Neuronal stem cell (in vitro differentiated cells): ENCODE results near the gene DDX27.

Experiments used
- DNase-seq: peaks from one replicate; pipeline ENCODE4 v3.0.0-alpha.2; 2013; ENCODE audit warnings: low spot score
- H2AFZ ChIP-seq: one replicate; pipeline ENCODE4 v1.6.1; 2013; ENCODE audit warnings: mild to moderate bottlenecking, low read length, inconsistent platforms
- H2AK5ac ChIP-seq: 2 replicates; pipeline ENCODE4 v1.6.1; 2013; ENCODE audit warnings: low read depth, mild to moderate bottlenecking, inconsistent platforms, low read length, moderate library complexity, mixed read lengths
- H2BK120ac ChIP-seq: 2 replicates; pipeline ENCODE4 v1.6.1; 2013; ENCODE audit warnings: low read depth, mild to moderate bottlenecking, inconsistent platforms, low read length, moderate library complexity, mixed read lengths
- H2BK12ac ChIP-seq: one replicate; pipeline ENCODE4 v1.6.1; 2013; ENCODE audit warnings: low read length, inconsistent platforms
- H2BK15ac ChIP-seq: 2 replicates; pipeline ENCODE4 v1.6.1; 2013; ENCODE audit warnings: mild to moderate bottlenecking, low read length, inconsistent platforms, mixed read lengths
- H2BK5ac ChIP-seq: one replicate; pipeline ENCODE4 v1.6.1; 2013; ENCODE audit warnings: inconsistent platforms, mild to moderate bottlenecking, low read length, moderate library complexity
- H3K14ac ChIP-seq: one replicate; pipeline ENCODE4 v1.6.1; 2013; ENCODE audit warnings: low read length, inconsistent platforms
- H3K18ac ChIP-seq: 2 replicates; pipeline ENCODE4 v1.6.1; 2013; ENCODE audit warnings: low read length, inconsistent platforms
- H3K23ac ChIP-seq: 2 replicates; pipeline ENCODE4 v1.6.1; 2013; ENCODE audit warnings: low read depth, mild to moderate bottlenecking, mixed read lengths, low read length, inconsistent platforms; ENCODE audit not compliant: poor library complexity
- H3K27ac ChIP-seq: replicated peaks from 3 replicates; pipeline ENCODE4 v1.5.1; 2013; ENCODE audit warnings: low read length, inconsistent platforms
- H3K27me3 ChIP-seq, 3 experiments: 2 replicates each; pipeline ENCODE4 v1.6.1; 2013; ENCODE audit warnings: low read length in 3 of 3, mild to moderate bottlenecking in 2 of 3, inconsistent platforms in 1 of 3, low read depth in 1 of 3, mixed read lengths in 1 of 3, moderate library complexity in 1 of 3; ENCODE audit not compliant: control insufficient read depth in 3 of 3, insufficient read depth in 3 of 3
- H3K36me3 ChIP-seq, 2 donors: replicated peaks in 1 of 2; 2 replicates each; pipeline ENCODE4 v1.6.1; 2013; ENCODE audit warnings: low read length in 2 of 2; ENCODE audit not compliant: control insufficient read depth in 2 of 2, insufficient read depth in 2 of 2
- H3K4ac ChIP-seq: 2 replicates; pipeline ENCODE4 v1.6.1; 2013; ENCODE audit warnings: inconsistent platforms, mild to moderate bottlenecking, low read length, moderate library complexity
- H3K4me1 ChIP-seq, 2 donors: 1 replicate in 1 of 2; 2 replicates in 1 of 2; pipeline ENCODE4 v1.6.1; 2013; ENCODE audit warnings: low read length in 2 of 2, low read depth in 1 of 2; ENCODE audit not compliant: control insufficient read depth in 2 of 2, insufficient read depth in 1 of 2
- H3K4me2 ChIP-seq: one replicate; pipeline ENCODE4 v1.6.1; 2013; ENCODE audit warnings: mild to moderate bottlenecking, low read length, inconsistent platforms; ENCODE audit not compliant: insufficient read depth, poor library complexity, severe bottlenecking
- H3K4me3 ChIP-seq, 2 donors: 2 replicates each; pipeline ENCODE4 v1.5.1; 2013; ENCODE audit warnings: low read length in 2 of 2, mild to moderate bottlenecking in 2 of 2, inconsistent platforms in 1 of 2, moderate library complexity in 1 of 2
- H3K79me1 ChIP-seq: one replicate; pipeline ENCODE4 v1.6.1; 2013; ENCODE audit warnings: low read depth, mild to moderate bottlenecking, inconsistent platforms, low read length, moderate library complexity
- H3K9ac ChIP-seq: one replicate; pipeline ENCODE4 v1.6.1; 2013; ENCODE audit warnings: mild to moderate bottlenecking, low read depth, low read length, inconsistent platforms; ENCODE audit not compliant: poor library complexity
- H3K9me3 ChIP-seq, 2 donors: replicated peaks in 1 of 2; 2 replicates each; pipeline versions ENCODE3 to v1.6.1; 2013; ENCODE audit warnings: low read length in 2 of 2, mild to moderate bottlenecking in 2 of 2, inconsistent platforms in 1 of 2, low read depth in 1 of 2, mixed read lengths in 1 of 2, moderate library complexity in 1 of 2; ENCODE audit not compliant: control insufficient read depth in 2 of 2, insufficient read depth in 1 of 2
- H4K8ac ChIP-seq: one replicate; pipeline ENCODE4 v1.6.1; 2013; ENCODE audit warnings: low read depth, mild to moderate bottlenecking, inconsistent platforms, low read length, moderate library complexity
- H4K91ac ChIP-seq: one replicate; pipeline ENCODE4 v1.6.1; 2013; ENCODE audit warnings: low read length, low read depth, mild to moderate bottlenecking, inconsistent platforms; ENCODE audit not compliant: poor library complexity
- WGBS, 2 donors: extraction: QIAGEN DNeasy Blood & Tissue Kit; methylation state at CpG; one replicate each; pipeline ENCODE4 v1.1.7; 2013; ENCODE audit warnings: missing lambda C conversion rate in 2 of 2, mixed read lengths in 1 of 2; ENCODE audit not compliant: insufficient read length in 2 of 2, insufficient replicate concordance in 1 of 2; ENCODE audit errors: extremely low coverage in 2 of 2; 5-methylcytosine and 5-hydroxymethylcytosine counted together

The DDX27 gene

GRCh38 chr20:49283703-49284625 is 64.7 kb downstream of the DDX27 start:
- H2BK120ac ChIP-seq = no peak overlapping the region
- H4K8ac ChIP-seq = no peak overlapping the region
- H3K27me3 ChIP-seq = no peaks in the 10 kb centered on the region
- no peak for DNase-seq
- H3K9me3 ChIP-seq = peaks cover 66 to 95% of the 10 kb centered on the region in 2 donors
- no peak overlapping the region for H2BK15ac ChIP-seq
- H3K4ac ChIP-seq = no peak overlapping the region
- no peak overlapping the region for H3K14ac ChIP-seq
- no peak overlapping the region for H3K4me2 ChIP-seq
- peaks cover 0 to 7% of the 10 kb centered on the region in 2 donors for H3K4me1 ChIP-seq
- H3K27ac ChIP-seq = no peak overlapping the region
- H3K18ac ChIP-seq = no peak overlapping the region
- no peak overlapping the region for H2AFZ ChIP-seq
- peaks cover 8% of the 10 kb centered on the region for H3K79me1 ChIP-seq
- H2BK5ac ChIP-seq = no peak overlapping the region
- no CpG with 5 or more reads among the region's 3 CpGs for WGBS, 2 donors
- H2AK5ac ChIP-seq = no peak overlapping the region
- no peak overlapping the region for H3K4me3 ChIP-seq
- no peak overlapping the region for H2BK12ac ChIP-seq
- peaks cover 83 to 100% of the 10 kb centered on the region in 2 donors for H3K36me3 ChIP-seq
- H4K91ac ChIP-seq = no peak overlapping the region
- no peak overlapping the region for H3K9ac ChIP-seq
- H3K23ac ChIP-seq = no peak overlapping the region

DNA sequence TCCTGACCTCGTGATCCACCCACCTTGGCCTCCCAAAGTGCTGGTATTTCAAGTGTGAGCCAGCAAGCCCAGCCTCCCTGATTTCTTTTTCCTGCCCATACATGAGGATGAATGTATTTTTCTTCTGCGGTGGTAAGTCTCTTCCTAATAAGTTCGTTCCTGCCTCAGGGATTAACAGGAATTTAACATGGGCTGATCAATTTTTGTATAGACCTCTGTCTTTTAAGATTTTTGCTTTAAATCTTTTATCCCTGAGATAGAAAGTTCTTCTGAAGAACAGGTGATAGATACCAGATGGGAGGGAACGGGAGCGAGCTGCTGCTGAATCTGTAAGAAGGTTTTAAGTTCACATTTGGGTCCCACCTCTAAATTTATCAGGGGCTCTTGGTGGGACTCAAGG is 65.6 kb downstream of the DDX27 start:
- Histone ChIP-seq H3K23ac (no peak overlapping the region), H3K4me2 (no peak overlapping the region), H2BK15ac (no peak overlapping the region), H2BK12ac (no peak overlapping the region), H3K27ac (no peak overlapping the region), H3K79me1 (peaks cover 8% of the 10 kb centered on the region), H3K4ac (no peak overlapping the region), H2BK5ac (no peak overlapping the region), H2AFZ (no peak overlapping the region), H4K8ac (no peak overlapping the region), H3K14ac (no peak overlapping the region), H2AK5ac (no peak overlapping the region), H3K9ac (no peak overlapping the region), H3K18ac (no peak overlapping the region), H4K91ac (no peak overlapping the region), H2BK120ac (no peak overlapping the region), H3K9me3 (peaks cover 65 to 87% of the 10 kb centered on the region in 2 donors), H3K27me3 (no peaks in the 10 kb centered on the region), H3K4me3 (no peak overlapping the region), H3K36me3 (peaks cover 85 to 100% of the 10 kb centered on the region in 2 donors), H3K4me1 (peaks cover 0 to 7% of the 10 kb centered on the region in 2 donors)
- no CpG with 5 or more reads among the region's 5 CpGs for WGBS, 2 donors
- DNase-seq = no peak

- no peak overlapping the region for H3K9ac ChIP-seq
- H2BK15ac ChIP-seq = no peak overlapping the region
- H2BK12ac ChIP-seq = no peak overlapping the region
- no peak overlapping the region for H3K18ac ChIP-seq
- no peak overlapping the region for H3K4me3 ChIP-seq
- no peak overlapping the region for H3K14ac ChIP-seq
- no peaks in the 10 kb centered on the region for H3K27me3 ChIP-seq
- H4K8ac ChIP-seq = no peak overlapping the region
- no peak overlapping the region for H2AFZ ChIP-seq
- H3K27ac ChIP-seq = no peak overlapping the region
- no peak overlapping the region for H3K4ac ChIP-seq
- H3K23ac ChIP-seq = no peak overlapping the region
- WGBS, 2 donors = no CpG with 5 or more reads among the region's 1 CpG
- peaks cover 85 to 100% of the 10 kb centered on the region in 2 donors for H3K36me3 ChIP-seq
- DNase-seq = no peak
- no peak overlapping the region for H2BK120ac ChIP-seq
- no peak overlapping the region for H2AK5ac ChIP-seq
- no peak overlapping the region for H4K91ac ChIP-seq
- H2BK5ac ChIP-seq = no peak overlapping the region
- peaks cover 61 to 82% of the 10 kb centered on the region in 2 donors for H3K9me3 ChIP-seq
- H3K4me2 ChIP-seq = no peak overlapping the region
- peaks cover 8% of the 10 kb centered on the region for H3K79me1 ChIP-seq
- H3K4me1 ChIP-seq = peaks cover 0 to 6% of the 10 kb centered on the region in 2 donors
These were observed 66.0 kb downstream of the DDX27 start for GRCh38 chr20:49285233-49285668.

GRCh38 chr20:49285813-49286494 is 66.7 kb downstream of the DDX27 start:
- Histone ChIP-seq H3K9ac (no peak overlapping the region), H3K4me1 (peaks cover 0 to 6% of the 10 kb centered on the region in 2 donors), H4K91ac (no peak overlapping the region), H2AFZ (no peak overlapping the region), H3K14ac (no peak overlapping the region), H3K4me2 (no peak overlapping the region), H2AK5ac (no peak overlapping the region), H2BK5ac (no peak overlapping the region), H3K23ac (no peak overlapping the region), H2BK120ac (no peak overlapping the region), H2BK12ac (no peak overlapping the region), H3K4ac (no peak overlapping the region), H3K18ac (no peak overlapping the region), H3K36me3 (peaks cover 85 to 100% of the 10 kb centered on the region in 2 donors), H3K79me1 (peaks cover 8% of the 10 kb centered on the region), H3K27me3 (no peaks in the 10 kb centered on the region), H3K9me3 (peaks cover 54 to 75% of the 10 kb centered on the region in 2 donors), H3K4me3 (no peak overlapping the region), H2BK15ac (no peak overlapping the region), H3K27ac (no peak overlapping the region), H4K8ac (no peak overlapping the region)
- no CpG with 5 or more reads among the region's 4 CpGs for WGBS, 2 donors
- no peak for DNase-seq
